K562 (cell line): ENCODE results near the gene NRF1. TPM values are rescaled to one million over a fixed set of nuclear protein-coding genes. Genes with fewer than 3 reads are reported as not detected.

Experiments used
- CREM ChIP-seq: IDR thresholded peaks from 2 replicates; pipeline ENCODE4 v1.6.1; 2014; ENCODE audit warnings: antibody characterized with exemption, low read depth
- ERF ChIP-seq: fragments of 450-650 bp; formaldehyde crosslinking; IDR thresholded peaks from 2 replicates; pipeline ENCODE4 v1.4.0; 2020; ENCODE audit warnings: mild to moderate bottlenecking, mixed read lengths
- GATA2 ChIP-seq: sonication (generic); formaldehyde crosslinking; IDR thresholded peaks from 2 replicates; pipeline ENCODE4 v1.4.0; 2020; ENCODE audit warnings: mild to moderate bottlenecking, missing genetic modification reagents
- HDAC2 ChIP-seq: fragments of 450-650 bp; IDR thresholded peaks from 2 replicates; pipeline ENCODE4 v1.6.1; 2016; ENCODE audit warnings: mild to moderate bottlenecking
- KLF13 ChIP-seq: fragments of 450-650 bp; IDR thresholded peaks from 2 replicates; pipeline ENCODE4 v1.6.1; 2016; ENCODE audit warnings: missing genetic modification characterization, low read depth, mild to moderate bottlenecking, missing compliant biosample characterization, moderate library complexity, borderline replicate concordance
- KLF16 ChIP-seq: IDR thresholded peaks from 2 replicates; pipeline ENCODE4 v1.6.1; 2016; ENCODE audit warnings: antibody characterized with exemption
- MAFG ChIP-seq: fragments of 450-650 bp; conservative IDR thresholded peaks from 2 replicates; pipeline ENCODE4 v1.6.1; 2016; ENCODE audit warnings: missing genetic modification characterization, missing compliant biosample characterization
- MEF2A ChIP-seq: IDR thresholded peaks from 2 replicates; pipeline ENCODE4 v1.6.1; 2011; ENCODE audit warnings: low read depth, mild to moderate bottlenecking, low read length, moderate library complexity; ENCODE audit not compliant: control insufficient read depth
- NFYB ChIP-seq: IDR thresholded peaks from 2 replicates; pipeline ENCODE4 v1.6.1; 2011; ENCODE audit warnings: mild to moderate bottlenecking, moderate library complexity; ENCODE audit not compliant: insufficient read length; ENCODE audit errors: extremely low read depth
- PHB ChIP-seq: fragments of 250-450 bp; sonication (Bioruptor Pico); IDR thresholded peaks from 2 replicates; pipeline ENCODE4 v1.5.0; 2021
- POLR2AphosphoS5 ChIP-seq: IDR thresholded peaks from 2 replicates; pipeline ENCODE4 v1.6.1; 2011; ENCODE audit warnings: mild to moderate bottlenecking, low read depth, low read length, moderate library complexity; ENCODE audit not compliant: control insufficient read depth, insufficient read depth
- RBM17 ChIP-seq: fragments of 200-400 bp; formaldehyde crosslinking; IDR thresholded peaks from 2 replicates; pipeline ENCODE4 v1.6.1; 2017; ENCODE audit warnings: low read depth, mild to moderate bottlenecking, low read length, borderline replicate concordance
- RFX5 ChIP-seq: IDR thresholded peaks from 2 replicates; pipeline ENCODE4 v1.6.1; 2011; ENCODE audit warnings: low read depth, mild to moderate bottlenecking, improper control_type of control experiment, low read length
- ZBTB7A ChIP-seq: IDR thresholded peaks from 2 replicates; pipeline ENCODE4 v1.6.1; 2011; ENCODE audit warnings: low read depth, mild to moderate bottlenecking, low read length, moderate library complexity, borderline replicate concordance; ENCODE audit not compliant: control insufficient read depth
- ZFX ChIP-seq: sonication (generic); formaldehyde crosslinking; IDR thresholded peaks from 2 replicates; pipeline ENCODE4 v1.8.0; 2022; ENCODE audit warnings: mild to moderate bottlenecking, missing genetic modification reagents, moderate library complexity
- ZNF184 ChIP-seq: sonication (generic); formaldehyde crosslinking; IDR thresholded peaks from 2 replicates; pipeline ENCODE4 v1.5.0; 2020; ENCODE audit warnings: missing genetic modification reagents
- ZNF766 ChIP-seq: fragments of 200-800 bp; sonication (Bioruptor generic); conservative IDR thresholded peaks from 2 replicates; pipeline ENCODE4 v1.6.1; 2016; ENCODE audit warnings: missing genetic modification characterization, missing compliant biosample characterization
- polyA plus RNA-seq, 8 experiments: library from polyadenylated mRNA; depleted of rRNA in 4 of 8; stranded (reverse) in 5 of 8; unstranded in 3 of 8; fragments of >200 nt; fragmentation: Nextera tagmentation in 2 of 8; fragmentation: Illumina TruSeq in 1 of 8; extraction: Ambion mirVana in 2 of 8; extraction: Trizol in 1 of 8; gene quantifications; 2 replicates each; pipeline versions ENCODE4 v1.2.1 to v1.2.3, GENCODE V29; 2011 to 2014; ENCODE audit warnings: inconsistent platforms in 1 of 8, missing spikeins in 1 of 8
- total RNA-seq, 7 experiments: library from RNA; depleted of rRNA in 6 of 7; stranded (reverse); fragments of >200 nt in 6 of 7; fragmentation: Illumina TruSeq in 2 of 7; extraction: Trizol in 2 of 7; gene quantifications; 2 replicates each; pipeline versions ENCODE4 v1.2.1 to v1.2.3, GENCODE V29; 2011 to 2021; ENCODE audit warnings: low replicate concordance in 1 of 7
- TF ChIP-seq, protein P1 (sequence below): fragments of 450-650 bp; IDR thresholded peaks from 2 replicates; pipeline ENCODE4 v1.6.1; 2016; ENCODE audit warnings: low read depth

Gene NRF1
- total and polyA plus RNA-seq, 9 of the 15 experiments (the other 6 are each of a cell fraction or from before 2014, with no cell fraction given) = 8.6 to 28.8 (median 20.3) TPM

GRCh38 chr7:129750091-129750490 is 138.6 kb downstream of the NRF1 start (continued):
- TF ChIP-seq, protein P1, sequence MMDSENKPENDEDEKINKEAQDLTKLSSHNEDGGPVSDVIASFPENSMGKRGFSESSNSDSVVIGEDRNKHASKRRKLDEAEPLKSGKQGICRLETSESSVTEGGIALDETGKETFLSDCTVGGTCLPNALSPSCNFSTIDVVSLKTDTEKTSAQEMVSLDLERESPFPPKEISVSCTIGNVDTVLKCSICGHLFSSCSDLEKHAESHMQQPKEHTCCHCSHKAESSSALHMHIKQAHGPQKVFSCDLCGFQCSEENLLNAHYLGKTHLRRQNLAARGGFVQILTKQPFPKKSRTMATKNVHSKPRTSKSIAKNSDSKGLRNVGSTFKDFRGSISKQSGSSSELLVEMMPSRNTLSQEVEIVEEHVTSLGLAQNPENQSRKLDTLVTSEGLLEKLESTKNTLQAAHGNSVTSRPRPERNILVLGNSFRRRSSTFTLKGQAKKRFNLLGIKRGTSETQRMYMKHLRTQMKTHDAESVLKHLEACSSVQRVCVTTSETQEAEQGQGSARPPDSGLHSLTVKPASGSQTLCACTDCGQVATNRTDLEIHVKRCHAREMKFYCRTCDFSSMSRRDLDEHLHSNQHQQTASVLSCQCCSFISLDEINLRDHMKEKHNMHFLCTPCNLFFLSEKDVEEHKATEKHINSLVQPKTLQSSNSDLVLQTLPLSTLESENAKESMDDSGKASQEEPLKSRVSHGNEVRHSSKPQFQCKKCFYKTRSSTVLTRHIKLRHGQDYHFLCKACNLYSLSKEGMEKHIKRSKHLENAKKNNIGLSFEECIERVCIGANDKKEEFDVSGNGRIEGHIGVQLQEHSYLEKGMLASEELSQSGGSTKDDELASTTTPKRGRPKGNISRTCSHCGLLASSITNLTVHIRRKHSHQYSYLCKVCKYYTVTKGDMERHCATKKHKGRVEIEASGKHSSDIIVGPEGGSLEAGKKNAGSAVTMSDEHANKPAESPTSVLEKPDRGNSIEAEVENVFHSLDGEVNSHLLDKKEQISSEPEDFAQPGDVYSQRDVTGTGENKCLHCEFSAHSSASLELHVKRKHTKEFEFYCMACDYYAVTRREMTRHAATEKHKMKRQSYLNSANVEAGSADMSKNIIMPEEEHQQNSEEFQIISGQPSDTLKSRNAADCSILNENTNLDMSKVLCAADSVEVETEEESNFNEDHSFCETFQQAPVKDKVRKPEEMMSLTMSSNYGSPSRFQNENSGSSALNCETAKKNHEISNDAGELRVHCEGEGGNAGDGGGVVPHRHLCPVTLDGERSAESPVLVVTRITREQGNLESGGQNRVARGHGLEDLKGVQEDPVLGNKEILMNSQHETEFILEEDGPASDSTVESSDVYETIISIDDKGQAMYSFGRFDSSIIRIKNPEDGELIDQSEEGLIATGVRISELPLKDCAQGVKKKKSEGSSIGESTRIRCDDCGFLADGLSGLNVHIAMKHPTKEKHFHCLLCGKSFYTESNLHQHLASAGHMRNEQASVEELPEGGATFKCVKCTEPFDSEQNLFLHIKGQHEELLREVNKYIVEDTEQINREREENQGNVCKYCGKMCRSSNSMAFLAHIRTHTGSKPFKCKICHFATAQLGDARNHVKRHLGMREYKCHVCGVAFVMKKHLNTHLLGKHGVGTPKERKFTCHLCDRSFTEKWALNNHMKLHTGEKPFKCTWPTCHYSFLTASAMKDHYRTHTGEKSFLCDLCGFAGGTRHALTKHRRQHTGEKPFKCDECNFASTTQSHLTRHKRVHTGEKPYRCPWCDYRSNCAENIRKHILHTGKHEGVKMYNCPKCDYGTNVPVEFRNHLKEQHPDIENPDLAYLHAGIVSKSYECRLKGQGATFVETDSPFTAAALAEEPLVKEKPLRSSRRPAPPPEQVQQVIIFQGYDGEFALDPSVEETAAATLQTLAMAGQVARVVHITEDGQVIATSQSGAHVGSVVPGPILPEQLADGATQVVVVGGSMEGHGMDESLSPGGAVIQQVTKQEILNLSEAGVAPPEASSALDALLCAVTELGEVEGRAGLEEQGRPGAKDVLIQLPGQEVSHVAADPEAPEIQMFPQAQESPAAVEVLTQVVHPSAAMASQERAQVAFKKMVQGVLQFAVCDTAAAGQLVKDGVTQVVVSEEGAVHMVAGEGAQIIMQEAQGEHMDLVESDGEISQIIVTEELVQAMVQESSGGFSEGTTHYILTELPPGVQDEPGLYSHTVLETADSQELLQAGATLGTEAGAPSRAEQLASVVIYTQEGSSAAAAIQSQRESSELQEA = no peak
- TF ChIP-seq HDAC2 = peak; percentile 58; the same call in 1 of the 2 replicates
- TF ChIP-seq CREM = 0 out of 2 replicates have a peak, but pooled peaks have one; percentile 44
- TF ChIP-seq ZBTB7A = no peak
- 0 out of 2 replicates have a peak, but pooled peaks have one; percentile 17 for TF ChIP-seq MAFG (tag)
- no peak for TF ChIP-seq ZNF184 (CRISPR knock-in tag)
- no peak for TF ChIP-seq ZNF766
- TF ChIP-seq KLF13 (tag) = no peak
- TF ChIP-seq PHB (CRISPR knock-in tag) = no peak
- no peak for TF ChIP-seq ERF (CRISPR knock-in tag)
- TF ChIP-seq RFX5 = no peak
- no peak for TF ChIP-seq ZFX (CRISPR knock-in tag)
- TF ChIP-seq KLF16 = peak; percentile 82; the same call in 1 of the 2 replicates
- TF ChIP-seq GATA2 (CRISPR knock-in tag) = no peak; the same call in 1 of the 2 replicates
- TF ChIP-seq MEF2A = no peak
- peak; percentile 95 for TF ChIP-seq POLR2AphosphoS5
- no peak for TF ChIP-seq RBM17
- no peak for TF ChIP-seq NFYB
